MM.1S (cell line): ENCODE data around the gene SYAP1.

Experiments used
- DNase-seq: peaks from one replicate; pipeline ENCODE4 v3.0.0-alpha.2; 2015
- H2AFZ ChIP-seq: fragments of 300-600 bp; sonication (generic); 2 replicates; pipeline ENCODE4 v1.6.0; 2016; ENCODE audit warnings: antibody characterized with exemption, low read length
- H3F3A ChIP-seq: fragments of 300-600 bp; sonication (generic); 2 replicates; pipeline ENCODE4 v1.6.1; 2016; ENCODE audit warnings: mild to moderate bottlenecking, antibody characterized with exemption, low read length, moderate library complexity, mixed read lengths; ENCODE audit not compliant: insufficient read depth
- H3K27ac ChIP-seq: fragments of 300-600 bp; sonication (generic); 2 replicates; pipeline ENCODE4 v1.5.1; 2016; ENCODE audit warnings: mild to moderate bottlenecking, low read length
- H3K27me3 ChIP-seq: fragments of 300-600 bp; sonication (generic); replicated peaks from 2 replicates; pipeline ENCODE4 v1.6.0; 2016; ENCODE audit warnings: low read length; ENCODE audit not compliant: insufficient read depth
- H3K36me3 ChIP-seq: fragments of 300-600 bp; sonication (generic); replicated peaks from 2 replicates; pipeline ENCODE4 v1.6.1; 2016; ENCODE audit warnings: mild to moderate bottlenecking, low read length, mixed read lengths; ENCODE audit not compliant: insufficient read depth
- H3K4me1 ChIP-seq: fragments of 300-600 bp; sonication (generic); 2 replicates; pipeline ENCODE4 v1.6.1; 2016; ENCODE audit warnings: low read length, mixed read lengths
- H3K4me2 ChIP-seq: fragments of 300-600 bp; sonication (generic); 2 replicates; pipeline ENCODE4 v1.6.0; 2016; ENCODE audit warnings: low read depth, low read length
- H3K4me3 ChIP-seq: fragments of 300-600 bp; sonication (generic); 2 replicates; pipeline ENCODE4 v1.5.1; 2016; ENCODE audit warnings: low read length, mixed read lengths
- H3K79me2 ChIP-seq: fragments of 300-600 bp; sonication (generic); 2 replicates; pipeline ENCODE4 v1.6.1; 2016; ENCODE audit warnings: mixed run types, low read length, mixed read lengths
- H3K9ac ChIP-seq: fragments of 300-600 bp; sonication (generic); 2 replicates; pipeline ENCODE4 v1.6.1; 2016; ENCODE audit warnings: low read length, mixed read lengths
- H3K9me2 ChIP-seq: fragments of 300-600 bp; sonication (generic); replicated peaks from 2 replicates; pipeline ENCODE4 v1.6.1; 2016; ENCODE audit warnings: mild to moderate bottlenecking, low read length, mixed read lengths; ENCODE audit not compliant: insufficient read depth
- H3K9me3 ChIP-seq: fragments of 300-600 bp; sonication (generic); replicated peaks from 2 replicates; pipeline ENCODE4 v1.6.1; 2016; ENCODE audit warnings: mild to moderate bottlenecking, low read length, mixed read lengths; ENCODE audit not compliant: insufficient read depth
- H4K20me1 ChIP-seq: fragments of 300-600 bp; sonication (generic); 2 replicates; pipeline ENCODE4 v1.6.1; 2016; ENCODE audit warnings: mild to moderate bottlenecking, low read length, moderate library complexity, mixed read lengths; ENCODE audit not compliant: insufficient read depth
- EZH2 ChIP-seq: fragments of 300-600 bp; sonication (generic); optimal IDR thresholded peaks from 2 replicates; pipeline ENCODE3; 2017; ENCODE audit warnings: low read depth, mild to moderate bottlenecking, antibody characterized with exemption, low read length, mixed read lengths
- EZH2phosphoT487 ChIP-seq: fragments of 300-600 bp; sonication (generic); IDR thresholded peaks from 2 replicates; pipeline ENCODE4 v1.6.1; 2018; ENCODE audit warnings: antibody characterized with exemption, low read length
- TF ChIP-seq, protein P1 (sequence below): fragments of 300-600 bp; sonication (generic); IDR thresholded peaks from 2 replicates; pipeline ENCODE4 v1.5.1; 2016; ENCODE audit warnings: antibody characterized with exemption, low read length, mixed read lengths

SYAP1 gene

GRCh38 chrX:16739574-16739973 lies 20.2 kb downstream of the SYAP1 start:
- Histone ChIP-seq H2AFZ (no peak overlapping the region), H3K4me2 (no peak overlapping the region), H3K4me3 (no peak overlapping the region), H3K79me2 (no peaks in the 10 kb centered on the region), H3K9me3 (no peaks in the 10 kb centered on the region), H3K36me3 (no peaks in the 10 kb centered on the region), H3K9me2 (no peaks in the 10 kb centered on the region), H3K9ac (no peak overlapping the region), H3K4me1 (no peaks in the 10 kb centered on the region), H3K27ac (no peak overlapping the region), H3F3A (no peaks in the 10 kb centered on the region), H4K20me1 (no peaks in the 10 kb centered on the region), H3K27me3 (no peaks in the 10 kb centered on the region)
- TF ChIP-seq EZH2 (no peak), EZH2phosphoT487 (no peak)
- TF ChIP-seq, protein P1, sequence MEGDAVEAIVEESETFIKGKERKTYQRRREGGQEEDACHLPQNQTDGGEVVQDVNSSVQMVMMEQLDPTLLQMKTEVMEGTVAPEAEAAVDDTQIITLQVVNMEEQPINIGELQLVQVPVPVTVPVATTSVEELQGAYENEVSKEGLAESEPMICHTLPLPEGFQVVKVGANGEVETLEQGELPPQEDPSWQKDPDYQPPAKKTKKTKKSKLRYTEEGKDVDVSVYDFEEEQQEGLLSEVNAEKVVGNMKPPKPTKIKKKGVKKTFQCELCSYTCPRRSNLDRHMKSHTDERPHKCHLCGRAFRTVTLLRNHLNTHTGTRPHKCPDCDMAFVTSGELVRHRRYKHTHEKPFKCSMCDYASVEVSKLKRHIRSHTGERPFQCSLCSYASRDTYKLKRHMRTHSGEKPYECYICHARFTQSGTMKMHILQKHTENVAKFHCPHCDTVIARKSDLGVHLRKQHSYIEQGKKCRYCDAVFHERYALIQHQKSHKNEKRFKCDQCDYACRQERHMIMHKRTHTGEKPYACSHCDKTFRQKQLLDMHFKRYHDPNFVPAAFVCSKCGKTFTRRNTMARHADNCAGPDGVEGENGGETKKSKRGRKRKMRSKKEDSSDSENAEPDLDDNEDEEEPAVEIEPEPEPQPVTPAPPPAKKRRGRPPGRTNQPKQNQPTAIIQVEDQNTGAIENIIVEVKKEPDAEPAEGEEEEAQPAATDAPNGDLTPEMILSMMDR: no peak
- DNase-seq: no peak

GRCh38 chrX:16743604-16744325 lies 24.4 kb downstream of the SYAP1 start:
- no peak for TF ChIP-seq EZH2
- TF ChIP-seq EZH2phosphoT487: no peak
- TF ChIP-seq, protein P1: no peak

GRCh38 chrX:16745102-16745501 lies 25.7 kb downstream of the SYAP1 start:
- no peak for DNase-seq
- Histone ChIP-seq H4K20me1 (no peaks in the 10 kb centered on the region), H3K27me3 (no peaks in the 10 kb centered on the region), H3K36me3 (no peaks in the 10 kb centered on the region), H3K79me2 (no peaks in the 10 kb centered on the region), H3K27ac (no peak overlapping the region), H3K9me3 (no peaks in the 10 kb centered on the region), H3F3A (no peaks in the 10 kb centered on the region), H3K9ac (no peak overlapping the region), H3K4me1 (no peaks in the 10 kb centered on the region), H2AFZ (no peak overlapping the region), H3K9me2 (no peaks in the 10 kb centered on the region), H3K4me3 (no peak overlapping the region), H3K4me2 (no peak overlapping the region)
- TF ChIP-seq EZH2 (no peak), EZH2phosphoT487 (no peak)
- TF ChIP-seq, protein P1: no peak

More at GRCh38 chrX:16743604-16744325, 24.4 kb downstream of the SYAP1 start:
- Histone ChIP-seq H3K4me3 (no peak overlapping the region), H3K4me2 (no peak overlapping the region), H3K79me2 (no peaks in the 10 kb centered on the region), H3K27me3 (no peaks in the 10 kb centered on the region), H3K9me2 (no peaks in the 10 kb centered on the region), H3F3A (no peaks in the 10 kb centered on the region), H4K20me1 (no peaks in the 10 kb centered on the region), H3K27ac (no peak overlapping the region), H3K9ac (no peak overlapping the region), H3K36me3 (no peaks in the 10 kb centered on the region), H3K9me3 (no peaks in the 10 kb centered on the region), H2AFZ (no peak overlapping the region), H3K4me1 (no peaks in the 10 kb centered on the region)
- no peak for DNase-seq
